Astrocyte (in vitro differentiated cells and primary cell): Measurements from ENCODE around the gene DSCAM. TPM values are rescaled to one million over a fixed set of nuclear protein-coding genes. Genes with fewer than 3 reads are reported as not detected.

Source experiments
- DNase-seq: peaks from one replicate; pipeline ENCODE4 v3.0.0-alpha.2; 2010; ENCODE audit warnings: low read depth
- FAIRE-seq: peaks from 2 replicates; lab custom pipeline; 2011; peaks lifted over from hg19 to GRCh38; lab: Jason Lieb, UNC
- H2AFZ ChIP-seq: 2 replicates; pipeline ENCODE4 v1.6.0; 2012; ENCODE audit warnings: low read depth, low read length, inconsistent platforms
- H3K27ac ChIP-seq: 2 replicates; pipeline ENCODE4 v1.5.1; 2011; ENCODE audit warnings: low read depth, low read length, inconsistent platforms
- H3K27me3 ChIP-seq: 2 replicates; pipeline ENCODE4 v1.6.0; 2011; ENCODE audit warnings: low read length, inconsistent platforms; ENCODE audit not compliant: insufficient read depth
- H3K36me3 ChIP-seq: 2 replicates; pipeline ENCODE4 v1.5.1; 2011; ENCODE audit warnings: low read length, inconsistent platforms; ENCODE audit not compliant: insufficient read depth
- H3K4me1 ChIP-seq: 2 replicates; pipeline ENCODE4 v1.5.1; 2011; ENCODE audit warnings: low read length, inconsistent platforms; ENCODE audit not compliant: insufficient read depth
- H3K4me2 ChIP-seq: 2 replicates; pipeline ENCODE4 v1.6.0; 2012; ENCODE audit warnings: low read length, inconsistent platforms
- H3K4me3 ChIP-seq: 2 replicates; pipeline ENCODE4 v1.5.1; 2011; ENCODE audit warnings: low read depth, mild to moderate bottlenecking, low read length, inconsistent platforms; ENCODE audit not compliant: insufficient read depth
- H3K79me2 ChIP-seq: 2 replicates; pipeline ENCODE4 v1.6.0; 2012; ENCODE audit warnings: mild to moderate bottlenecking, low read length, inconsistent platforms; ENCODE audit not compliant: insufficient read depth
- H3K9ac ChIP-seq: 2 replicates; pipeline ENCODE4 v1.6.0; 2012; ENCODE audit warnings: mild to moderate bottlenecking, low read length, inconsistent platforms
- H3K9me3 ChIP-seq: 2 replicates; pipeline ENCODE4 v1.5.1; 2012; ENCODE audit warnings: low read depth, mild to moderate bottlenecking, low read length, inconsistent platforms; ENCODE audit not compliant: insufficient read depth
- H4K20me1 ChIP-seq: 2 replicates; pipeline ENCODE4 v1.6.0; 2012; ENCODE audit warnings: low read length, inconsistent platforms; ENCODE audit not compliant: insufficient read depth
- H3K27ac Mint-ChIP-seq: one replicate; pipeline ENCODE4 v1.8.0; 2021; ENCODE audit warnings: mild to moderate bottlenecking, mixed read lengths; ENCODE audit not compliant: unreplicated experiment
- H3K27me3 Mint-ChIP-seq: one replicate; pipeline ENCODE4 v1.8.0; 2021; ENCODE audit warnings: low read depth, mixed read lengths; ENCODE audit not compliant: unreplicated experiment
- H3K36me3 Mint-ChIP-seq: one replicate; pipeline ENCODE4 v1.8.0; 2021; ENCODE audit warnings: low read depth, mixed read lengths; ENCODE audit not compliant: unreplicated experiment
- H3K4me1 Mint-ChIP-seq: one replicate; pipeline ENCODE4 v1.8.0; 2021; ENCODE audit warnings: low read depth, mixed read lengths; ENCODE audit not compliant: unreplicated experiment
- H3K4me3 Mint-ChIP-seq: one replicate; pipeline ENCODE4 v1.8.0; 2021; ENCODE audit warnings: mild to moderate bottlenecking, moderate library complexity, mixed read lengths; ENCODE audit not compliant: unreplicated experiment
- H3K9me3 Mint-ChIP-seq: one replicate; pipeline ENCODE4 v1.8.0; 2021; ENCODE audit warnings: mild to moderate bottlenecking, mixed read lengths; ENCODE audit not compliant: unreplicated experiment
- EZH2 ChIP-seq: IDR thresholded peaks from 2 replicates; pipeline ENCODE4 v1.6.1; 2012; ENCODE audit warnings: mild to moderate bottlenecking, low read length, inconsistent platforms; ENCODE audit not compliant: insufficient read depth
- total RNA-seq: library from RNA; stranded (reverse); gene quantifications from 2 replicates; pipeline ENCODE4 v1.2.1, GENCODE V29; 2021
- TF ChIP-seq, protein P1 (sequence below): IDR thresholded peaks from 2 replicates; pipeline ENCODE4 v1.5.1; 2011; ENCODE audit warnings: low read depth, mild to moderate bottlenecking, inconsistent platforms, low read length, moderate library complexity; ENCODE audit not compliant: insufficient read depth

Gene DSCAM
- total RNA-seq, 1 donor from 2014 or later = 0.18 TPM

DNA sequence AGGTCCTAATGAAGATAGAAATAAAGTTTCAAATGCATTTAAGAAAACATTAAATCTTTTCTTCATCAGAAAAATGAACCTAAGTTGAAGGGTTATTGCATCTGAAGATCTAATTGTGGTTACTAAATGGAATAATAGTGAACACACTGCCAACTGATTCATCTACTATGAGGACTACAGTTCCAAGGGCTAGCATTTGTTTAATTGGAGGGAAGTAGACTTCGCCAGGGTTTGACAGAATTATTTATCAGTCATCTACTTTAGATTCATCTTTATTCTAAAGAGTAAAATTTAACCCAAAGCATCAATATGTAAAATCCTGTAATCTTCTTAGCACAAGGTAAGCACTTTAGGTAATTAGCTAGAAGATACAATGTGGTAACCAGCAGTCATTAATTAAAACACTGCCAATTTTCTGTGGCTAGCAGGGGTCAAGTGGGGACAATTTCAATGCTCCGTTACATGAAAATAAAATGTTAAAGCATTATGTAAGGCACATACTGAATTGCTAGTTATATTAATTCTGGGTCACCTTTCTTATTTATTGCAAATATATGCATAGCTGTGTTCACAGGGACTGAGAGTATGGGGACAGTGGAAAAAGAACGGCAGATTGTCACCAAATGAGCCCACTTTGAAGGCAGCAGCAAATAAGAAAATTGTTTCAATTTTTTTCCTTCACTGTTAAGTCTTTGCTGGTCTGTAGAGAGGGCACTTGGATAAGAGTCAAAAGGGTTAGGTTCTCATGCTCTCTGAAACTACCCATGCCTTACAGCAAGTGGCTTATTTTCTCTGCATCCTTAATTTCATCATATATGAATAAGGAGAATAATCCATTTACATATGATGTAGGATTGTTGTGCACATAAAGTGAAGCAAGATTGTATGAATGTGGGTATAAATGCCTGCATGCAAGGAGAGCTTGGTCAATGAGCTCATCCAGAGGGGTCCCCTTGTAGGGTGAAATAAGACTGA is 563.8 kb downstream of the DSCAM start:
- TF ChIP-seq, protein P1, sequence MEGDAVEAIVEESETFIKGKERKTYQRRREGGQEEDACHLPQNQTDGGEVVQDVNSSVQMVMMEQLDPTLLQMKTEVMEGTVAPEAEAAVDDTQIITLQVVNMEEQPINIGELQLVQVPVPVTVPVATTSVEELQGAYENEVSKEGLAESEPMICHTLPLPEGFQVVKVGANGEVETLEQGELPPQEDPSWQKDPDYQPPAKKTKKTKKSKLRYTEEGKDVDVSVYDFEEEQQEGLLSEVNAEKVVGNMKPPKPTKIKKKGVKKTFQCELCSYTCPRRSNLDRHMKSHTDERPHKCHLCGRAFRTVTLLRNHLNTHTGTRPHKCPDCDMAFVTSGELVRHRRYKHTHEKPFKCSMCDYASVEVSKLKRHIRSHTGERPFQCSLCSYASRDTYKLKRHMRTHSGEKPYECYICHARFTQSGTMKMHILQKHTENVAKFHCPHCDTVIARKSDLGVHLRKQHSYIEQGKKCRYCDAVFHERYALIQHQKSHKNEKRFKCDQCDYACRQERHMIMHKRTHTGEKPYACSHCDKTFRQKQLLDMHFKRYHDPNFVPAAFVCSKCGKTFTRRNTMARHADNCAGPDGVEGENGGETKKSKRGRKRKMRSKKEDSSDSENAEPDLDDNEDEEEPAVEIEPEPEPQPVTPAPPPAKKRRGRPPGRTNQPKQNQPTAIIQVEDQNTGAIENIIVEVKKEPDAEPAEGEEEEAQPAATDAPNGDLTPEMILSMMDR = no peak
- no peak for TF ChIP-seq EZH2
- no peak overlapping the region for H3K4me2 ChIP-seq
- FAIRE-seq = no peak
- no peaks in the 10 kb centered on the region for H3K4me1 Mint-ChIP-seq
- no peaks in the 10 kb centered on the region for H3K36me3 Mint-ChIP-seq
- no peak overlapping the region for H3K27ac ChIP-seq
- no peak overlapping the region for H3K9ac ChIP-seq
- H3K27ac Mint-ChIP-seq = no peak overlapping the region
- peaks cover 7% of the 10 kb centered on the region for H3K9me3 ChIP-seq
- no peak overlapping the region for H3K4me3 ChIP-seq
- no peak for DNase-seq
- no peaks in the 10 kb centered on the region for H3K79me2 ChIP-seq
- no peaks in the 10 kb centered on the region for H3K36me3 ChIP-seq
- no peaks in the 10 kb centered on the region for H3K27me3 ChIP-seq
- no peaks in the 10 kb centered on the region for H4K20me1 ChIP-seq
- no peaks in the 10 kb centered on the region for H3K27me3 Mint-ChIP-seq
- no peaks in the 10 kb centered on the region for H3K4me1 ChIP-seq
- no peak overlapping the region for H3K4me3 Mint-ChIP-seq
- peaks cover 14% of the 10 kb centered on the region for H3K9me3 Mint-ChIP-seq
- no peak overlapping the region for H2AFZ ChIP-seq

- no peak for TF ChIP-seq EZH2
- no peaks in the 10 kb centered on the region for H3K27me3 ChIP-seq
- no peaks in the 10 kb centered on the region for H4K20me1 ChIP-seq
- FAIRE-seq = no peak
- DNase-seq = no peak
- no peaks in the 10 kb centered on the region for H3K27me3 Mint-ChIP-seq
- H3K27ac ChIP-seq = no peak overlapping the region
- H3K9ac ChIP-seq = no peak overlapping the region
- H2AFZ ChIP-seq = no peak overlapping the region
- H3K9me3 Mint-ChIP-seq = peaks cover 5% of the 10 kb centered on the region
- H3K4me2 ChIP-seq = no peak overlapping the region
- no peak overlapping the region for H3K4me3 ChIP-seq
- no peaks in the 10 kb centered on the region for H3K9me3 ChIP-seq
- H3K4me3 Mint-ChIP-seq = no peak overlapping the region
- no peaks in the 10 kb centered on the region for H3K79me2 ChIP-seq
- H3K4me1 Mint-ChIP-seq = no peaks in the 10 kb centered on the region
- H3K4me1 ChIP-seq = no peaks in the 10 kb centered on the region
- H3K36me3 ChIP-seq = no peaks in the 10 kb centered on the region
- H3K36me3 Mint-ChIP-seq = no peaks in the 10 kb centered on the region
- H3K27ac Mint-ChIP-seq = no peak overlapping the region
These were observed 568.6 kb downstream of the DSCAM start for GRCh38 chr21:40278345-40278744.

GRCh38 chr21:40276001-40276400 is 571.0 kb downstream of the DSCAM start:
- Mint-ChIP-seq H3K4me3 (no peak overlapping the region), H3K27ac (no peak overlapping the region), H3K9me3 (peaks cover 5% of the 10 kb centered on the region), H3K4me1 (no peaks in the 10 kb centered on the region), H3K27me3 (peaks cover under 1% of the 10 kb centered on the region), H3K36me3 (no peaks in the 10 kb centered on the region)
- no peaks in the 10 kb centered on the region for H3K9me3 ChIP-seq
- no peak for TF ChIP-seq EZH2
- TF ChIP-seq, protein P1 = no peak
- no peak overlapping the region for H3K27ac ChIP-seq
- H2AFZ ChIP-seq = no peak overlapping the region
- no peaks in the 10 kb centered on the region for H3K36me3 ChIP-seq
- no peaks in the 10 kb centered on the region for H4K20me1 ChIP-seq
- H3K4me1 ChIP-seq = no peaks in the 10 kb centered on the region
- DNase-seq (no peak), FAIRE-seq (no peak)
- no peaks in the 10 kb centered on the region for H3K27me3 ChIP-seq
- no peaks in the 10 kb centered on the region for H3K79me2 ChIP-seq
- no peak overlapping the region for H3K9ac ChIP-seq
- H3K4me2 ChIP-seq = no peak overlapping the region
- H3K4me3 ChIP-seq = no peak overlapping the region
